MCF 10A (cell line): ENCODE measurements around the gene ATP6V0E1. TPM values are rescaled to one million over a fixed set of nuclear protein-coding genes. Genes with fewer than 3 reads are reported as not detected.

Experiments used
- BruUV-seq: library from RNA; stranded (reverse); fragments of 400-500 nt; replicated peaks from 2 replicates; lab custom pipeline; 2021; lab: Mats Ljungman, UMichigan
- CTCF ChIA-PET: fragments of 300-600 bp; sonication (Branson Sonifier 250); formaldehyde crosslinking; extraction: SDS; loops from one replicate; lab custom pipeline; 2021; ENCODE audit warnings: antibody characterized with exemption, inconsistent platforms; lab: Yijun Ruan, JAX
- POLR2A ChIA-PET: fragments of 300-600, 350-650 bp; sonication (Branson Sonifier 250); formaldehyde crosslinking; extraction: SDS; loops from one replicate; lab custom pipeline; 2020; ENCODE audit warnings: antibody characterized with exemption, inconsistent platforms; lab: Yijun Ruan, JAX
- DNase-seq: peaks from one replicate; pipeline ENCODE4 v3.0.0-alpha.2; 2018; ENCODE audit not compliant: unreplicated experiment
- H3K27ac Mint-ChIP-seq: one replicate; pipeline ENCODE4 v1.8.0; 2022; ENCODE audit warnings: mild to moderate bottlenecking, low read depth, mixed read lengths; ENCODE audit not compliant: unreplicated experiment
- H3K27me3 Mint-ChIP-seq: one replicate; pipeline ENCODE4 v1.8.0; 2022; ENCODE audit warnings: mixed read lengths; ENCODE audit not compliant: insufficient read depth, unreplicated experiment
- H3K36me3 Mint-ChIP-seq: one replicate; pipeline ENCODE4 v1.8.0; 2022; ENCODE audit warnings: mild to moderate bottlenecking, moderate library complexity, mixed read lengths; ENCODE audit not compliant: insufficient read depth, unreplicated experiment
- H3K4me1 Mint-ChIP-seq: one replicate; pipeline ENCODE4 v1.8.0; 2022; ENCODE audit warnings: mixed read lengths; ENCODE audit not compliant: insufficient read depth, unreplicated experiment
- H3K4me3 Mint-ChIP-seq: one replicate; pipeline ENCODE4 v1.8.0; 2022; ENCODE audit warnings: mild to moderate bottlenecking, moderate library complexity, mixed read lengths; ENCODE audit not compliant: unreplicated experiment
- H3K9me3 Mint-ChIP-seq: one replicate; pipeline ENCODE4 v1.8.0; 2022; ENCODE audit warnings: mixed read lengths; ENCODE audit not compliant: unreplicated experiment
- CTCF ChIP-seq: fragments of 200-600 bp; IDR thresholded peaks from one replicate; pipeline ENCODE4 v1.8.0; 2022; ENCODE audit warnings: antibody characterized with exemption, mild to moderate bottlenecking; ENCODE audit not compliant: unreplicated experiment
- intact Hi-C: fragments of 100-400 bp; cut with micrococcal nuclease; formaldehyde crosslinking; loops from 2 replicates; pipeline ENCODE4 v1.14.1; 2022
- total RNA-seq: library from RNA; stranded (reverse); gene quantifications from 2 replicates; pipeline ENCODE4 v1.2.3, GENCODE V29; 2022

The ATP6V0E1 gene
- total RNA-seq, 1 experiment from 2014 or later, result 171 TPM

DNA sequence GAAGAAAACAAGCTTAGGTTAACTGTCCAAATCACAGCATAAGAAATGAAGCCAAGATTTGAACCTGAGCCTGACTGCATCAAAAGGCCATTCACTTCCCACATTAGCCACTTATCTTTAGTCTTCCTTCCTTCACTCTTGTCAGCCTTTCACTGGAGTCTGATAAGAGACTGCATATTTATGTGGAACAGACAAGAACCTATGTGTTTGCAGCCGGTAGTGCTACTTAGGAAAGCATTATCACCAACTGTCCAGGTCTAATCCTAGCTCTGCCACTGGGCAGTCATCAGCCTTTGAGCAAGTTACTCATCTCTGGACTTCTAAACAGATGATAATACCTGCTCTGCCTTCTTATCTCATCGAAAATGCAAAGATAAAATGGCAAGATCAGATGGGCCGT lies 12.1 kb upstream of the ATP6V0E1 start:
- TF ChIP-seq CTCF, result no peak
- ChIA-PET CTCF (interaction anchor here (0.6 to 1.4 kb wide), 8 partner anchors 12 to 985 kb away, joined by 3 to 8 read pairs (median 3); partner anchors contain the start of genes ATP6V0E1 and RPL26L1), POLR2A (interaction anchor here (0.8 to 3.7 kb wide), 4 partner anchors 12 to 100 kb away, joined by 3 to 35 read pairs (median 4); partner anchors contain the start of genes ATP6V0E1 and RPL26L1)
- Mint-ChIP-seq H3K4me1 (no peaks in the 10 kb centered on the region), H3K27me3 (no peaks in the 10 kb centered on the region), H3K4me3 (no peak overlapping the region), H3K9me3 (no peaks in the 10 kb centered on the region), H3K27ac (no peak overlapping the region), H3K36me3 (peaks cover 39% of the 10 kb centered on the region)
- DNase-seq, result no peak
- intact Hi-C loops, result loop anchor here (10.0 kb wide), 2 partner anchors 603 to 1013 kb away; partner anchors contain the start of gene C5orf47
- BruUV-seq, result no TSS peak

DNA sequence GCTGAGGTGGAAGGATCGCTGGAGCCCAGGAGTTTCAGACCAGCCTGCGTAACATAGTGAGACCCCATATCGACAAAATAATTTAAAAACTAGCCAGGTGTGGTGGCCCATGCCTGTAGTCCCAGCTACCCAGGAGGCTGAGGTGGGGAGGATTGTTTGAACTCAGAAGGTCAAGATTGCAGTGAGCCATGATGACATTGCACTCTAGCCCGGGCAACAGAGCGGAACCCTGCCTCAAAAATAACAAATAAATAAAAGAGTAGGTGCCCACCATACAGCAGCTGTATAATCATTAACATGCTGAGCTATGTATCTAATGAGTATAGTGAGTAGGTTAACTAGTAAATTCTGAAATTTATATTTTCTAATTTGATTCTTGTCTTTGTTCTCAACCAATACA lies 11.0 kb upstream of the ATP6V0E1 start:
- no peak for DNase-seq
- intact Hi-C loops, result loop anchor here (10.0 kb wide), 2 partner anchors 602 to 1012 kb away; partner anchors contain the start of gene C5orf47
- no TSS peak for BruUV-seq
- no peaks in the 10 kb centered on the region for H3K4me1 Mint-ChIP-seq
- H3K4me3 Mint-ChIP-seq, result no peak overlapping the region
- peaks cover 39% of the 10 kb centered on the region for H3K36me3 Mint-ChIP-seq
- H3K9me3 Mint-ChIP-seq, result no peaks in the 10 kb centered on the region
- no peak for TF ChIP-seq CTCF
- ChIA-PET CTCF (interaction anchor here (0.5 to 2.3 kb wide), 13 partner anchors 11 to 726 kb away, joined by 3 to 18 read pairs (median 4); partner anchors contain the start of gene RPL26L1), POLR2A (interaction anchor here (0.7 to 3.7 kb wide), 6 partner anchors 11 to 202 kb away, joined by 3 to 35 read pairs (median 4); partner anchors contain the start of genes ATP6V0E1, DUSP1 and RPL26L1)
- H3K27ac Mint-ChIP-seq, result no peak overlapping the region
- H3K27me3 Mint-ChIP-seq, result no peaks in the 10 kb centered on the region

DNA sequence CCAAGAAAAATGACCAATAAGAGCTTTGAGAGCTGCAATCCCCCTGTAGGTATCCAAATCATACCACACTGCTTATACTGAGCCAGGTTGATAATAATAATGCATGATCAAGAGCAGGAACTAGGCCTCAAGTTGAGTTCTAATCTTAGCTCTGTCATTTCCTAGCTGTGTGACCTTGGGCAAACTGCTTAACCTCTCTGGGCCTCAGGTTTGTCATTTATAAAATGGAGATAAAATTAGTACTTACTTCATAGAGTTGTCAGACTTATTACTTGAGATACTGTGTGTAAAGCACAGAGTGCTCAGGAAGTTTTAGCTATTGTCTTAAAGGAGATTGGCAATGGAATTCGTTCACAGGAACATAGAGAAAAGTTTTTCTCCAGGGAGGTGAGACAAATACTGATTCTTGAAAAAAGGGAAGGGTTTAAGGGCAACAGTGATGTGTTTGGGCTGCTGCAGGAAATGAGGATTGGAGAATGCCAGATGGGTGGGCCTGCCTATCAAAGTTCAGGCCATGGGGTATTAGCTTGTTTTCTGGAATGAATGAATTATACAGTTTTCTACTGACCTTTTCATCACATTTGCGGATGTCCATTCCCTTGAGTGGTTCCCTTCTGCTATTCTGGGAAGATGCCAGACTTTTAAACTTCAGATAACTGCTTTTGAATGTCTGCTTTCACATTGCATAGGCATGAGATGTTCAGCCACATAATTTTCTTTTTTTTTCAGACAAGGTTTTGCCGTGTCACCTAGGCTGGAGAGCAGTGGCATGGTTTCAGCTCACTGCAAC lies 10.2 kb upstream of the ATP6V0E1 start:
- ChIA-PET CTCF (interaction anchor here (0.6 to 2.3 kb wide), 12 partner anchors 12 to 725 kb away, joined by 3 to 18 read pairs (median 4); partner anchors contain the start of gene RPL26L1), POLR2A (interaction anchor here (0.6 to 3.7 kb wide), 5 partner anchors 11 to 320 kb away, joined by 3 to 35 read pairs (median 3); partner anchors contain the start of genes ATP6V0E1 and DUSP1)
- no peak for TF ChIP-seq CTCF
- no peaks in the 10 kb centered on the region for H3K27me3 Mint-ChIP-seq
- intact Hi-C loops, result loop anchor here (10.0 kb wide), 2 partner anchors 601 to 1011 kb away; partner anchors contain the start of gene C5orf47
- no peak overlapping the region for H3K4me3 Mint-ChIP-seq
- DNase-seq, result no peak
- H3K9me3 Mint-ChIP-seq, result no peaks in the 10 kb centered on the region
- no peak overlapping the region for H3K27ac Mint-ChIP-seq
- H3K36me3 Mint-ChIP-seq, result peaks cover 35% of the 10 kb centered on the region
- no TSS peak for BruUV-seq
- no peaks in the 10 kb centered on the region for H3K4me1 Mint-ChIP-seq

DNA sequence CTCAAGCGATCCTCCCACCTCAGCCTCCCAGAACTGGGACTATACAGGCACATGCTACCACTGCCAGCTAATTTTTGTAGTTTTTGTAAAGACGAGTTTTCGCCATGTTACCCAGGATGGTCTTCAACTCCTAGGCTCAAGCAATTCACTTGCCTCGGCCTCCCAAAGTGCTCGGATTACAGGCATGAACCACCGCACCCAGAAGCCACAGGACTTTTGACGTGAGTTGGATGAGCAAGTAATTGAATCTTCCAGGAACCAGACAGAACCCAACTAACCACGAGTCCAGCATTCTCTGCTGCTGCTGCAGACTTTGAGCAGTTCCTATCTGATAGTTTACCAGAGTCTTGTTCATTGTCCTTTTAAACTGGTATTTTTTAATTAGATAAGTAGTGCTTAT lies 9.6 kb upstream of the ATP6V0E1 start:
- POLR2A ChIA-PET, result interaction anchor here (0.6 to 3.7 kb wide), 4 partner anchors 10 to 320 kb away, joined by 3 to 35 read pairs (median 3); partner anchors contain the start of genes ATP6V0E1 and DUSP1
- BruUV-seq, result no TSS peak
- intact Hi-C loops, result loop anchor here (10.0 kb wide), 2 partner anchors 601 to 1011 kb away; partner anchors contain the start of gene C5orf47

More for the DNA sequence above, 9.6 kb upstream of the ATP6V0E1 start:
- H3K4me3 Mint-ChIP-seq, result no peak overlapping the region
- H3K27me3 Mint-ChIP-seq, result no peaks in the 10 kb centered on the region
- DNase-seq, result no peak
- CTCF ChIA-PET, result interaction anchor here (0.9 to 2.3 kb wide), 6 partner anchors 13 to 319 kb away, joined by 3 to 18 read pairs (median 8); partner anchors contain the start of gene RPL26L1
- TF ChIP-seq CTCF, result no peak
- H3K9me3 Mint-ChIP-seq, result no peaks in the 10 kb centered on the region
- H3K27ac Mint-ChIP-seq, result no peak overlapping the region
- peaks cover 29% of the 10 kb centered on the region for H3K36me3 Mint-ChIP-seq
- H3K4me1 Mint-ChIP-seq, result no peaks in the 10 kb centered on the region
